Mammary epithelial cell (primary cell): ENCODE data around the gene BAIAP2L1.

Source experiments
- EZH2 ChIP-seq: IDR thresholded peaks from 2 replicates; pipeline ENCODE4 v1.6.1; 2012; ENCODE audit warnings: low read length, inconsistent platforms, borderline replicate concordance
- TF ChIP-seq, protein P1 (sequence below), 2 donors: IDR thresholded peaks in 1 of 2; conservative IDR thresholded peaks in 1 of 2; 2 replicates each; pipeline ENCODE4 v1.5.1; 2011 to 2012; ENCODE audit warnings: inconsistent platforms in 2 of 2, low read length in 2 of 2, mild to moderate bottlenecking in 2 of 2, control low read depth in 1 of 2, low read depth in 1 of 2; ENCODE audit not compliant: insufficient read depth in 1 of 2; ENCODE audit errors: extremely low read depth in 1 of 2

DNA sequence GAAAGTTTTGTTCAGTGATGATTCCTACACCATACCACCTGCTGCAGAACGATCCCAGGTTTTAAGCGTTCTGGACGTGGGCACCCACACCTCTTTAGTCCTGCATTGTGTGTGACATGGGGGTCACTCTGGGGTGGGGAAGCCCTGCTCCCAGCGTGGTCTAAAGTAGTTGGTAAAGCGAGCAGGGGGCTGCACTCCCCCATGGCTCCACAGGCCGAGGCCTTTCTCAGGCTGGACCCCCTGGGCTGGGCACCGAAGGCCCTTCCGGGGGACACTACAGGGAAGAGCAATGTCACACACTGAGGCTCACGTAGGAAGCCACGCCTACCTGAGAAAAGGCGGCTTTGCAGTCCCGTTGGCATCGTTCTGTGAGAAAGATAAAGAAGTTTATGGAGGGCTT is 107.1 kb downstream of the BAIAP2L1 start:
- TF ChIP-seq, protein P1, sequence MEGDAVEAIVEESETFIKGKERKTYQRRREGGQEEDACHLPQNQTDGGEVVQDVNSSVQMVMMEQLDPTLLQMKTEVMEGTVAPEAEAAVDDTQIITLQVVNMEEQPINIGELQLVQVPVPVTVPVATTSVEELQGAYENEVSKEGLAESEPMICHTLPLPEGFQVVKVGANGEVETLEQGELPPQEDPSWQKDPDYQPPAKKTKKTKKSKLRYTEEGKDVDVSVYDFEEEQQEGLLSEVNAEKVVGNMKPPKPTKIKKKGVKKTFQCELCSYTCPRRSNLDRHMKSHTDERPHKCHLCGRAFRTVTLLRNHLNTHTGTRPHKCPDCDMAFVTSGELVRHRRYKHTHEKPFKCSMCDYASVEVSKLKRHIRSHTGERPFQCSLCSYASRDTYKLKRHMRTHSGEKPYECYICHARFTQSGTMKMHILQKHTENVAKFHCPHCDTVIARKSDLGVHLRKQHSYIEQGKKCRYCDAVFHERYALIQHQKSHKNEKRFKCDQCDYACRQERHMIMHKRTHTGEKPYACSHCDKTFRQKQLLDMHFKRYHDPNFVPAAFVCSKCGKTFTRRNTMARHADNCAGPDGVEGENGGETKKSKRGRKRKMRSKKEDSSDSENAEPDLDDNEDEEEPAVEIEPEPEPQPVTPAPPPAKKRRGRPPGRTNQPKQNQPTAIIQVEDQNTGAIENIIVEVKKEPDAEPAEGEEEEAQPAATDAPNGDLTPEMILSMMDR (conservative IDR thresholded peaks at IDR 0.05 in 1 of 2, IDR thresholded peaks at IDR 0.05 in 1 of 2; ENCODE audit: extremely low read depth in 1 of 2, insufficient read depth in 1 of 2, low read depth in 1 of 2, low read length in 2 of 2): no peak
- no peak for TF ChIP-seq EZH2
